NCI-H526 (cell line): Measurements from ENCODE around the gene UGT1A6.

Experiments
- DNase-seq, 2 experiments: peaks; one replicate each; lab custom pipeline; 2025; lab: John Stamatoyannopoulos, UW

UGT1A6 gene

DNA sequence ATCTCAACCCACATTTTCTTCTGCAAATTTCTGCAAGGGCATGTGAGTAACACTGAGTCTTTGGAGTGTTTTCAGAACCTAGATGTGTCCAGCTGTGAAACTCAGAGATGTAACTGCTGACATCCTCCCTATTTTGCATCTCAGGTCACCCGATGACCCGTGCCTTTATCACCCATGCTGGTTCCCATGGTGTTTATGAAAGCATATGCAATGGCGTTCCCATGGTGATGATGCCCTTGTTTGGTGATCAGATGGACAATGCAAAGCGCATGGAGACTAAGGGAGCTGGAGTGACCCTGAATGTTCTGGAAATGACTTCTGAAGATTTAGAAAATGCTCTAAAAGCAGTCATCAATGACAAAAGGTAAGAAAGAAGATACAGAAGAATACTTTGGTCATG lies 75.4 kb downstream of the UGT1A6 start:
- no peak for DNase-seq

- no peak for DNase-seq
Observed at GRCh38 chr2:233769260-233769659, 76.6 kb downstream of the UGT1A6 start.

- DNase-seq, result no peak
Observed at GRCh38 chr2:233772153-233772552, 79.5 kb downstream of the UGT1A6 start.

- DNase-seq, result no peak
Observed at GRCh38 chr2:233772583-233772982, 79.9 kb downstream of the UGT1A6 start.

GRCh38 chr2:233773854-233774253 lies 81.2 kb downstream of the UGT1A6 start:
- no peak for DNase-seq

DNA sequence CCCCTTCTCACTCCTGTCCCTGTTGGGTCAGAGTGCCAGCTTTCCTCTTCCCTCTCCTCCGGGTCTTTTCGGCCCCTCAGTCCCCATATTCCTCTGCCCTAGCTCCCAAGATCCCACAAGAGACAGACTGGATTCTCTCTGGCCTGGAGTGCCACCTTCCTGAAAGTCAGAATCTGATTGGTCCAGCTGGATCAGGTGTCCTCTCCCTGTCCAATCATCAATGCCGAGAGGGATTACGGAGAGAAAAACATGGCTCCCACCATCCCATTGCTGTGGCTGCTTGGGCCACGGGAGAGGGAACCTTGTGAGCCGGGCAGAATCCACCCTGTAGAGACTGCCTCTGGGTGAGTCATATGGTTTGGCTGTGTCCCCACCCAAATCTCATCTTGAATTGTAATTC lies 82.7 kb downstream of the UGT1A6 start:
- DNase-seq, result no peak

- DNase-seq, result no peak
Observed at GRCh38 chr2:233778030-233778429, 85.3 kb downstream of the UGT1A6 start, which contains the start of gene MROH2A. TSS of gene MROH2A (plus strand) at chr2:233778330. CDS start at chr2:233779359, 1,029 bp downstream.

- DNase-seq, result no peak
Observed at GRCh38 chr2:233779722-233780121, 87.0 kb downstream of the UGT1A6 start.

DNA sequence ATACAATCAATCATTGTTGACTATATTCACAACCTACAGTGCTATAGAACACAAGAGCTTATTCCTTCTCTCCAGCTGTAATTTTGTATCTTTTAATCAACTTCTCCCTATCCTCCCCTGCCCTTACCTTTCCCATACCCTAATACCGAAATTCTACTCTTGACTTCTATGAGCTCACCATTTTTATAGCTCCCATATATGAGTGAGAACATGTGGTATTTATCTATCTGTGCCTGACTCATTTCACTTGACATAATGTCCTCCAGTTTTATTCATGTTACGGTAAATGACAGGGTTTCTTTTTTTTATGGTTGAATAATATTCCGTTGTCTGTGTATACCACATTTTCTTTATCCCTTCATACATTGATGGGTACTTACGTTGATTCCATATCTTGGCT lies 88.1 kb downstream of the UGT1A6 start:
- DNase-seq, result no peak

DNA sequence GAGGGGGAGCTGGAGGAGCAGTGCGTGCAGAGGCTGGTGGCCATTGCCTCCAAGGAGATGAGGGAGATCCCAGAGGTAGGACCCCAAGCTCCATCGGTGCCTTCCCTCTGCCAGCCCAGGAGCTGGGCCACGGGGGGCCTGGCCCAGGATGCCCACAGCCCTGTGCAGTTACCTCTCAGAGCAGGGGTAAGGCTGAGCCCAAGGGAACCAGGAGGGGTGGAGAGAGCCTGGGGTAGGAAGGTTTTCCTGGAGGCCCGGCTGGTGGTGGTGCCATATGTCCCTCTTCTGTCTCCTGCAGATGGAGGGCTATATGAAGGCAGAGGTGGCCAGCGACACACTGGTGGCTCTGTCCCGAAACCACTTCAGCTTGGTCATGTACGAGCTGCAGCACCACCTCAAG lies 96.9 kb downstream of the UGT1A6 start:
- DNase-seq, result no peak

- DNase-seq, result no peak
Observed at GRCh38 chr2:233791151-233791882, 98.6 kb downstream of the UGT1A6 start.

- DNase-seq, result no peak
Observed at GRCh38 chr2:233791883-233792329, 99.2 kb downstream of the UGT1A6 start.

DNA sequence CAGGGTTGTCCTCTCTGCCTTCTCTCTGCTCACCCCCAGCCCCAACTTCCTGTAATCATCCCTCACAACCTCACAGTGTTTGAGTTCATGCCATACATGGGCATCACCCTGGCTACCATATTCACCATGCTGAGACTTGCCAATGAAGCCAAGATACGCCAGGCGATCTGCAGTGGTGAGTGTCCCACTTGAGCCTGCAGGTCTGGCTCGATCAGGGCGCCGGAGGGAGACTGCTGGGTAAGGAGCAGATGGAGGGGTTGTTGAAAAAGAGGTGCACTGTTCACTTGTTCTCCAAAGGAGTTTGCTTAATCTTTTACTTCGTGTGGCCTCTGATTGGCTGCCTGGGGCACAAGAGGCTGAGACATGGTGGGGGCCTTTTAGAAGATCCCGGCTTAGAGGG lies 100.0 kb downstream of the UGT1A6 start:
- DNase-seq, result no peak

DNA sequence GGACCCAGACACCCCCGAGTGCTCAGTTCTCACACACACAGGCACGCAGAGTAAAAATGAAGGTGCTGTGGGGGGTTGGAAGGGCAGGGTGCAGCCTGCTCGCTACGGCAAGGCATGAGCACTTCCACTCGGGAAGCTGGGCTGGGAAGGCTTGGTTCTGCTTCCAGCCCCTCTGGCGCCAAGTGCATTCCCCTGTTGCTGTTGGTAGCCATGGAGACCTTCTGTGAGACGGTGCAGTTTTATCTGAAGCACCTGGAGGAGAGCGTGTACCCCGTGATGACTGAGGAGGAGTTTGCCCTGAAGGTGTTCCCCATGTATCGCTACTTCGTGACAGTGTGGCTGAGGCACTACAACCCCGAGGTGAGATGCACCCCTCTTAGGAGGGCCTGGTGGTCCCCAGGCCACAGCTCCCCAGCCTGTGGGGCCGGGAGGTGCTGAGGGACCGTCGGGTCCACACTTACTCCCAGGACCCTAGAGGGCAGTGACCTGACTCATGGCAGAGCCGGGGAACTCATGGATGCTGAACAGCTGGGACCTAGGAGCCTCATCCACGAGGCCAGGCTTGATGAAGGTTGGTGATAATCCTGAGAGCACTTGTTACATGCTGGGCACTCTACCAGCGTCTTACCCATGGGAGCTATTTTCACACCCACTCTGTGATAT lies 100.9 kb downstream of the UGT1A6 start:
- DNase-seq, result peak in 1 of 2 experiments; percentile 12

- no peak for DNase-seq
Observed at GRCh38 chr2:233794128-233794658, 101.5 kb downstream of the UGT1A6 start.

- DNase-seq, result no peak
Observed at GRCh38 chr2:233795735-233796171, 103.1 kb downstream of the UGT1A6 start.

DNA sequence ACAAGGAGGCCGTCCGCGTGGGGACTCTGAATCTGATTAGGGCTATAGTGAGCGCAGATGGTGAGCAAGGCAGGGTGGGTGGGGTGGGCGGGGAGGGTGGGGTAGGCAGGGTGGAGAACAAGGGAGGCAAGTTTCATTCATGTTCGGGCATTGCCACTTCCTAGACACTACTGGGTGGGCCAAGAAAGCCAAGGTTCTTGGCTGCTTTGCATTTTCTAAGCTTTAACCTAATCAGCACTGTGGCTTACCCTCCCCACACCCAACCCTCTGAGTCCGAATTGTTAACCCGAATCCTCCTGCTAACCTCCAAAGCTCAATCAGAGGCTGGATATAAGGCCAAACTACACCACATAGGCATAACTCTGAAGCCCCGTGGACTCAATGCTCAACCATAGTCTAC lies 103.6 kb downstream of the UGT1A6 start:
- DNase-seq, result no peak

DNA sequence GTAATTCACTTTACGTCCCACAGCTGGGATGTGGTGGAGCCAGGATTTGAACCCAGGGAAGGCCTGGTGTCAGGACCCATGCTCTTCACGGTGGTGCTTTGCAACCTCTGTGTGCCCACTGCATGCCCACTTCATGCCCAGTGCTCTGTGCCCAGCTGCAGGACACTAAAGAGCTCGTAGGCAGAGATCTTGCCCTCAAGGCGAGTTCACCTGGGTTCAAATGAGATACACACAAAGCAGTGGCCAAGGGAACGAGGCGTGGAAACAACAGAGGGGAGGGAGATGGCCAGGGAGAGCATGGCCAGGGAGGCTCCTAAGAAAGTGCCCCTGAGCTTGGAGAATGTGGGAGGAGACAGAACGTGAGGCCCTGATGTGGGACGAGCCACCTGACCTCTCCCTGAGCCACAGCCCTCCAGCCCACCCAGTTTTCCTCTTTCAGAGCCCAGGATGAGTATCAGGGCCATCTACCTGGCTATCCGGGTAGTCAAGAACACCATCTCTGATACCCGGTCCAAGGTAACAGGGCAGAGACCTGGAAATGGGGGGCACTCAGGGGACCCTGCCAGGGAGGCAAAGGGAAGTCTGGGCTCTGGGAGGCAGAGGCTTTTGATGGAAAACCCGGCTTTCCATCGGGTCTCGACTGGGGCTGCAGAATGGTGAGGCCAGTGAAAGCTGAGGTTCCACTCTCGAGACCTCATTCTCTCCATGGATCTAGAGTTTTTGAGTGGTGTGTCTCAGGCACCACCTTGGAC lies 105.8 kb downstream of the UGT1A6 start:
- no peak for DNase-seq

DNA sequence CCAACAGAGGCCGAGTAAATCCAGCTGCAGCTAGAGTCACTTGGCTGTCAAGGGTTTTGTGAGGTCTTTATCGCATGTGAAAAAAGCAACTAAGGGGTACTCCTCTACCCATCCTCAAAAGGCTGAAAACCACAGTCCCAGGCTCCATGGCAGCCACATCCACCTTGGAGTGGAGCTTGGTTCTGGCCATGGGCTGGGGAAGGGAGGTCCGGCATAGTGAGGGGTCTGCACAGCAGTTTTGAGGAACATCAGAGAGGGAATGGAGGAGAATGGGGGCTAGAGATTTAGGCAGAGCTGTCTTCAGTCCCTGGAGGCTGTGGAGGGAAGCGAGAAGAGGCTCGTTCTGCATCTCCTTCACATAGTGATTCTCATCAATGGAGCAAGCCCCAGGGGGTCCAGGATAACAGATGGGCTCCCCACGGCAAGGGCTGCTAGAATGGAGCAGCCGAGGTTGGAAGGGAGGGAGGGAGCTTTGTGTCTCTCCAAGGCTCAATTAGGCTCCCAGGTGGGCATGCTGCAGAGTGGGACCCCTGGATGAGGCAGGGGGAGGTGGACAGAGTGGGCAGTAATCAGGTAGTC lies 106.5 kb downstream of the UGT1A6 start:
- DNase-seq, result no peak

DNA sequence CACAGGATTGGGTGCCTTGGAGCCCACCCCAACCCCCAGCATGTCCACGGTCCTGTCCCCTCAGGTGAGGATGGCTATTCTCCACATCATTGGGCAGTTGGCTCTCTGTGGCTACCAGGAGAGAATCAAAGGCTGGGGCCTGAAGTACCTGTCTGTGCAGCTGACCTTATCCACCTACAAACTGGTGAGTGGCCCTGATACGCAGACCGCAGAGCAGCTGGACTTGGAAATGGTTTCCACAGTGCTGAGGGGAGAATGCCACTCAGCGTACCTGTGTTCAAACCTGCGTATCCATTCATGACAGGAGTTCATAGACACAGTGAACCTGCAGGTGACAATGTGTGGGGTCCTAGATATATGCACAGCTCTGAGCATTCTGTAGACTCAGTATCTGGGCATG lies 107.0 kb downstream of the UGT1A6 start:
- no peak for DNase-seq

- DNase-seq, result no peak
Observed at GRCh38 chr2:233800208-233800607, 107.5 kb downstream of the UGT1A6 start.
